GM12891 (cell line): ENCODE results near the gene RELL2.

Experiments
- POLR2A ChIP-seq: IDR thresholded peaks from 2 replicates; pipeline ENCODE4 v1.6.1; 2011; ENCODE audit warnings: low read depth, low read length, control low read depth
- POLR2AphosphoS5 ChIP-seq: IDR thresholded peaks from 2 replicates; pipeline ENCODE4 v1.6.1; 2011; ENCODE audit warnings: low read depth, low read length, control low read depth
- SPI1 ChIP-seq: IDR thresholded peaks from 2 replicates; pipeline ENCODE4 v1.6.1; 2011; ENCODE audit warnings: low read depth, low read length, control low read depth
- TAF1 ChIP-seq: IDR thresholded peaks from 2 replicates; pipeline ENCODE4 v1.6.1; 2011; ENCODE audit warnings: low read depth, low read length, control low read depth

- TF ChIP-seq SPI1 = no peak
- TF ChIP-seq POLR2A = no peak
- TF ChIP-seq TAF1 = no peak
- TF ChIP-seq POLR2AphosphoS5 = no peak
These were observed 2.7 kb downstream of the RELL2 start for GRCh38 chr5:141639357-141640050.
